A673 (cell line): ENCODE measurements around the gene MSL3. TPM values are rescaled to one million over a fixed set of nuclear protein-coding genes. Genes with fewer than 3 reads are reported as not detected.

Source experiments
- BruUV-seq: library from RNA; stranded (reverse); fragments of 400-500 nt; replicated peaks from 2 replicates; lab custom pipeline; 2021; lab: Mats Ljungman, UMichigan
- CTCF ChIA-PET: fragments of 300-600 bp; sonication (Branson Sonifier 250); formaldehyde crosslinking; loops from one replicate; lab custom pipeline; 2022; ENCODE audit warnings: antibody characterized with exemption; lab: Charles Lee
- POLR2A ChIA-PET: fragments of 300-600 bp; sonication (Branson Sonifier 250); formaldehyde crosslinking; loops from one replicate; lab custom pipeline; 2022; ENCODE audit warnings: antibody characterized with exemption; ENCODE audit not compliant: low non-redundant PET; lab: Charles Lee
- DNase-seq: peaks from one replicate; pipeline ENCODE4 v3.0.0-alpha.2; 2015; ENCODE audit warnings: low spot score
- H3K27ac ChIP-seq: fragments of 200-600 bp; sonication (generic); 2 replicates; pipeline ENCODE4 v1.5.1; 2016; ENCODE audit warnings: mixed run types, low read depth, mild to moderate bottlenecking, mixed read lengths, antibody characterized with exemption, low read length; ENCODE audit not compliant: poor library complexity, severe bottlenecking
- H3K27me3 ChIP-seq: fragments of 200-600 bp; sonication (generic); replicated peaks from 2 replicates; pipeline ENCODE4 v1.6.1; 2017; ENCODE audit warnings: mixed run types, low read depth, mild to moderate bottlenecking, mixed read lengths, antibody characterized with exemption, low read length; ENCODE audit not compliant: insufficient read depth, poor library complexity
- H3K36me3 ChIP-seq: fragments of 200-600 bp; sonication (generic); 2 replicates; pipeline ENCODE4 v1.6.1; 2016; ENCODE audit warnings: mixed run types, mild to moderate bottlenecking, mixed read lengths, antibody characterized with exemption, low read length; ENCODE audit not compliant: insufficient read depth, poor library complexity, severe bottlenecking
- H3K4me1 ChIP-seq: fragments of 200-600 bp; sonication (generic); 2 replicates; pipeline ENCODE4 v1.6.1; 2017; ENCODE audit warnings: mixed run types, mild to moderate bottlenecking, mixed read lengths, antibody characterized with exemption, low read length; ENCODE audit not compliant: insufficient read depth, poor library complexity, severe bottlenecking
- H3K4me3 ChIP-seq: fragments of 200-600 bp; sonication (generic); 2 replicates; pipeline ENCODE4 v1.5.1; 2016; ENCODE audit warnings: low read depth, mixed run types, mild to moderate bottlenecking, mixed read lengths, low read length; ENCODE audit not compliant: poor library complexity, severe bottlenecking
- H3K9me3 ChIP-seq: fragments of 200-600 bp; sonication (generic); 2 replicates; pipeline ENCODE4 v1.6.1; 2016; ENCODE audit warnings: mixed run types, low read depth, mild to moderate bottlenecking, mixed read lengths, antibody characterized with exemption, low read length; ENCODE audit not compliant: poor library complexity, severe bottlenecking
- CTCF ChIP-seq: fragments of 300-800, 200-600 bp; sonication (generic); conservative IDR thresholded peaks from 2 replicates; pipeline ENCODE4 v1.5.1; 2017; ENCODE audit warnings: low read depth, mild to moderate bottlenecking, antibody characterized with exemption, low read length, moderate library complexity, mixed read lengths
- EZH2 ChIP-seq: fragments of 200-600 bp; sonication (generic); IDR thresholded peaks from 2 replicates; pipeline ENCODE4 v1.6.1; 2017; ENCODE audit warnings: borderline replicate concordance, low read depth, mild to moderate bottlenecking, mixed read lengths, antibody characterized with exemption, low read length; ENCODE audit not compliant: poor library complexity, severe bottlenecking
- intact Hi-C: fragments of 100-400 bp; cut with micrococcal nuclease; formaldehyde crosslinking; loops from one replicate; pipeline ENCODE4 v1.10.0; 2022; ENCODE audit not compliant: unreplicated experiment
- total RNA-seq: library from RNA; stranded (reverse); gene quantifications from 2 replicates; pipeline ENCODE4 v1.2.3, GENCODE V29; 2021

Gene MSL3
- total RNA-seq, 1 experiment from 2014 or later = 15.8 TPM

DNA sequence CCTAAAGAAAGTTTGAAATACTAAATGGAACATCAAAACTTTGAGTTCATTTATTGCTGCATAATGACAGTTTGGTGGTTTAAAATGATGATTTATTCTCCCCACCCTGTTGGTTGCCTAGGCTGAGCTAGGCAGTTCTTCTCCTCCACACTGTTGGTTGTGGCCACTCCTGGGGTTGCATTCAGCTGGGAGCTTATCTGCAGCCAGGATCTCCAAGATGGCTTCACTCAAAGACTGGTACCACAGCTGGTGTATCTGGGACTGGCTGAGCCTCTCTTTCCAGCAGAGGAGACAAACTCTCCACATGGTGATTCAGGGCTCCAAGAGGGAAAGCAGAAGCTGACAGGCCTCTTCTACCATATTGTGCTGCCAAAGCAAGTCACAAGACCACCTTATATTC is 33.1 kb downstream of the MSL3 start:
- no peaks in the 10 kb centered on the region for H3K9me3 ChIP-seq
- H3K4me3 ChIP-seq = no peak overlapping the region
- intact Hi-C loops = no loop called here
- no peaks in the 10 kb centered on the region for H3K36me3 ChIP-seq
- H3K4me1 ChIP-seq = no peaks in the 10 kb centered on the region
- TF ChIP-seq EZH2 (no peak), CTCF (no peak)
- peaks cover 4% of the 10 kb centered on the region for H3K27me3 ChIP-seq
- DNase-seq = no peak
- no TSS peak for BruUV-seq
- POLR2A ChIA-PET = no interaction called here
- CTCF ChIA-PET = no interaction called here
- H3K27ac ChIP-seq = no peak overlapping the region

DNA sequence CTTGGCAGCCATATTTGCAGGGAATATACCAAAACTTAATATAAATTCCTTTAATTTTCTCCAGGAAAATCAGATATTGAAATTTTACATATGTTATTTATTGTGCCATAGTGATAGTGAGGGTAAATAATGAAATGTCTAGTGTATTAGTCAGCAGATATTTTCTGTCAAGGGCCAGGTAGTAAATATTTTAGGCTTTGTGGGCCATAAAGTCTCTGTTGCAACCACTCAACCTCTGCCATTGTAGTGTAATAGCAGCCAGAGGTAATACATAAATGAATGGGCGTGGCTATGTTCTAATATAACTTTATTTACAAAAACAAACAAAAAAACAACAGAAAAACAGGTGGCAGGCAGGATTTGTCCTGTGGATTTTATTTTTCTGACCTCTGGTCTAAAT is 33.5 kb downstream of the MSL3 start:
- Histone ChIP-seq H3K9me3 (no peaks in the 10 kb centered on the region), H3K27ac (no peak overlapping the region), H3K4me1 (no peaks in the 10 kb centered on the region), H3K4me3 (no peak overlapping the region), H3K36me3 (no peaks in the 10 kb centered on the region), H3K27me3 (peaks cover 4% of the 10 kb centered on the region)
- BruUV-seq = no TSS peak
- POLR2A ChIA-PET = no interaction called here
- TF ChIP-seq EZH2 (no peak), CTCF (no peak)
- no peak for DNase-seq
- intact Hi-C loops = no loop called here
- CTCF ChIA-PET = no interaction called here

- CTCF ChIA-PET = no interaction called here
Observed at GRCh38 chrX:11792461-11793421, 34.7 kb downstream of the MSL3 start.

More at GRCh38 chrX:11792461-11793421, 34.7 kb downstream of the MSL3 start:
- H3K4me3 ChIP-seq = no peak overlapping the region
- H3K9me3 ChIP-seq = no peaks in the 10 kb centered on the region
- H3K4me1 ChIP-seq = no peaks in the 10 kb centered on the region
- TF ChIP-seq CTCF (no peak), EZH2 (no peak)
- peaks cover 4% of the 10 kb centered on the region for H3K27me3 ChIP-seq
- no TSS peak for BruUV-seq
- no peak for DNase-seq
- no peaks in the 10 kb centered on the region for H3K36me3 ChIP-seq
- no peak overlapping the region for H3K27ac ChIP-seq
- POLR2A ChIA-PET = no interaction called here
- intact Hi-C loops = no loop called here
